LHCN-M2 (cell line): Measurements from ENCODE around the gene GNG10. TPM values are rescaled to one million over a fixed set of nuclear protein-coding genes. Genes with fewer than 3 reads are reported as not detected.
A peak's percentile ranks its signal among the peaks of the same experiment; 100 is the strongest.
"Not testable (repeated sequence)": the region's sequence is repeated elsewhere in the genome, so short reads cannot be mapped to it uniquely, and the experiment has no call there.

Experiments
- DNase-seq: peaks from one replicate; pipeline ENCODE4 v3.0.0-alpha.2; 2012; ENCODE audit warnings: low read depth
- total RNA-seq: library from RNA; depleted of rRNA; stranded (reverse); fragments of >200 nt; gene quantifications from 2 replicates; pipeline ENCODE4 v1.2.3, GENCODE V29; 2014

Gene GNG10
- total RNA-seq, 1 experiment from 2014 or later, result 117 TPM

DNA sequence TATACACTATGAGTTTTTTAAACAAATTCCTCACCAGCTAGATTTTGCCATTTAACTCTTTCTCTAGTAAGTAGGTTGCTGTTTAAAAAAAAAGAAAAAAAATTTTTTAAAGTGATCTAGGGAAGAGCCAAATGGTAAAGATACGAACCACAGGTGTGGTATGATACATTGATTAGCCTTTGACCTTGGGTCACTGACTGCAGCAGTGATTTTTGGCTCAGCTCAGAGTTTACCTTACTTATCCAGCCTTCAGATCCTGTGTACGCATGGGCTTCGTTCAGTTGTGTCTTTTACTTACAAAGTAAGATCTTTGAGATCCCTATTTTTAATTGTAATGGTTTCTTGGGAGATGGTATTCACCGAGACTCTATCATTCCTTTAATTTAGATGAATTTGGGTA is 12.4 kb upstream of the GNG10 start:
- no peak for DNase-seq

DNA sequence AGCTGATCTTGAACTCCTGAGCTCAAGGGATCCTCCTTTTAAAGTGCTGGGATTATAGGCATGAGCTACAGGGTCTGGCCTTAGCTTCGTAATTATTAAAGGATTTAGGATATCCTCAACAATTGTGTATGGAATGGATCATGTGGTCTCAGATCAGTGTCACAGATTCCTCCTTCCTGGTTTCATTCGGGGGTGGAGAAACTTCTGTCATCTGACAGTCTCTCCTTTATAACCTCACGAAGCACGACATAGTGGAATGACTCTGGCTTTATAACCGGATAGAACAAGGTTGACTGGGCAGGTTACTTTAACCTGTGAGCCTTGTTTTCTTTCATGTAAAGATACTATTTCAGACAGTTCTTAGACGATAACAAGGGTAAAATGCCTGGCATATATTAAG is 4.4 kb upstream of the GNG10 start:
- no peak for DNase-seq

DNA sequence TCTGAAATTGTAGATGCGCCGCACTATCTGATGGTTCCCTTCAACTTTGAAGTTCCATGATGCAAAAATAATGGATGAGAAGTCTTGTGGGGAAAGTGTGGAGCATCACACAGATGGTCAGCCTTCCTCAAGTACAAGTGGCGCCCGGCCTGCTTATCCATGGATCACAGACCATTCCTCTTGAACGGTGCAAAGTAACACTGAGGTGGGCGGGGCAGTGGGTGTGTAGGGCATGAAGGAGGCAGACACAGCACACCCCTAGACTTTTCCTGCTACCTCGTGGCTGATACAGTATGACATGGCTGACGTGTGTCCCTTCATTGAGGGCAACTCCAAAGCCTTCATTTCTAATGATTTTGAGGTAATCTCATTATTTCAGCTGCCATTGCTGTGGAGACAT is 2.5 kb upstream of the GNG10 start:
- DNase-seq, result no peak

DNA sequence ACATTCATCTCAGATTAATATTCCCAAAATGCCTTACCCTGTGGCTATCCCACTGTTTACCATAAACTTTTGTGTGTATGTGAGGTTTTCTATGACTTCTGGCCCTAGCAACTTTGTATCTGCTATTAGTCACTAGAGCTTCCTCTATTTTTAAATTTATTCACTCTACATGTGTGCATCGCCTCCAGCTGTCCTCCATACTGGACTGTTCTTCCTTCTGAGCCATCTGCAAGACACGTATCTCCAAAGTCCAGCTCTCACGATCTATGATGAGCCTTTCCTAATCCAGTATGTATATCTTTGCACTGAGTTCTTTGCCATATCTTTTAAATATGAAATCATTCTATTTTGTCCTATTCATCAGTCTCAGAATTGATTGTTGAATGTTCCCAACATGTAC is 1.7 kb upstream of the GNG10 start:
- DNase-seq, result no peak

DNA sequence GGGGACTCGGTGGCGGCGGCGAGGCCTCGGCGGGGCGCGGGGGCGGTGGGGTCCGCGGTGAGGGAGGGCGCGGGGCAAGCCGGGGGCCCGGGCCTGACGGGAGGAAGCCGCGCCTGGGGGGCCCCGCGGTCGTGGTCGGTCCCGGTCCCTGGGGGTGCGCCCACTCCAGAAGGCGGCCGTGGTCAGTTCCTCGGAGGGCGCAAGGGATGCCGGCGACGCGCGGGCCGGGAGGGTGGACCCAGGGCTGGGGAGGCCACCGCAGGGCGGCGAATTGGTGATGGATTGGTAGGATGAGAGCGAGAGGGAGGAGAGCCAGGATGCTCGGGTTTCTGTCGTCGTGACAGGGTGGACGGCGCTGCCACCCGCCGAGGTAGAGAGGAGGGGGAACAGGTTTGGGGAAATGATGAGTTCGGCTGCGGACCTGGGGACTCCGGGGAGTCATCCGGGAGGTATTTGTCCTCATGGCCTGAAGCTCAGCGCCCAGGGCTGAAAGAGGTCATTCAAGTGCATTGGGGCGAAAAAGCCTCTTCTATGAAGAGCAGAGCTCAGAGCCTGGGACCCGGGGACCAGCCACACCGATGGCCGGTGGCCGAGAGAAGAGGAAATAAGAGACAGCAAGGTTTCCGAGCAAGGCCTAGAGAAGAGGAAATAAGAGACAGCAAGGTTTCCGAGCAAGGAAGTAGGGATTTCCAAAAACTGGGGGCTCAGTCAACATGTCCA is 557 bp downstream of the GNG10 start:
- DNase-seq, result peak; percentile 37

DNA sequence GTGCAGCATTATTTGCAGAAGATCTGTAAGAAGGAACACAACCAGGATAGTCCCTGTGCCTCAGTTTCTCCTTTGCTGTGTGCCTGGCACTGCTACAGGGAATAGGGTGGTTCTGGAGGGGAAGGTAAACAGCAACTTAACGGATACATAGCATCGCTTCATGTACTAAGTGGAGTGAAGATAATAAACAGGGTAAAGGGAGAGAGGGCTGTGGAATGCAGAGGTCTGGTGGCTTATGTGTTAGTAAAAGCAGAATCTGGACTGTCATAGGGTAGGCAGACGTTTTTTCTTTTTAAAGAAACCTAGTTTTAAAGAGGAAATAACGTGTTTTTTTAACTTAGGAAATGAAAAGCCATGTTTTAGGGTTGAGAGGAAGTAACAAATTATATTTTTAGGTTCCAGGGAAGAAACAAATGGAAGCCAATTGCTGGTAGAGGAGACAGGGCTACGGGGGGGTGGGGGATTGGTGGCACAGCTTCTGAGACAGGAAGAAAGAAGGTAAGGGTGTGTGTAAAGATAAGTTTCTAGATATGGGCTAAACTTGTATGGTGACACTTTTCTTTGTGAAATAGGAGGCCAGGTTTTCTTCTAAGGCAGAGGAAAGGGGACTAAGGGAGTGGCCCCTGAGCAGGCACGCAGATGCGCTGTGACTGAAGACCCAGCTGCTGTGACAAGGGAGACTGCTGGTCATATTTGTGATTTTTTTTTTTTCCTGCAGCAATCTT is 1.3 kb downstream of the GNG10 start:
- DNase-seq, result no peak

DNA sequence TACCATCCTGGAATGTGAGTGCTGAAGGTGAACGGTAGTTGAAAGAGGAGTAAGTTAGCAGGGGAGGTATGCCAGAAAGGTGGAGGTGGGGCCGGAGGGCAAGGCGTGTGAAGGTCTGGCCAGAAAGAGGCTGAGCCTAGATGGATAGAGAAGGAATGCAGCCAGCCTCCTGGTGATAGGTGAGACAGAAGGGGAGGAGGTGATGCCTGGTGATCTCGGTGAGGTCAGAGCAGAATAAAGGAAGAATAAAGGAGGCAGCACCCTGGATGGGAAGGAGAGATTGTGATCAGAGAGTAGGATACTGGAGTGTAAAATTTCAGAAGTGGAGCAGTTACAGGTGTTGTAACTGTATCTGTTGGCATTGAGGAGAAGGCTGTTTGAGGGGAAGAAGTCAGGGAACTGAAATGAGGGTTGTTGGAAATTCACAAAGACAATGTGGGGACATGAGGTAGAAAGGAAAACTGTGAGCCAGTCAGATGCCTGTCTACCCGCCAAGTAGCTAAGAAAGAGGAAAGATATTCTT is 2.0 kb downstream of the GNG10 start:
- no peak for DNase-seq

DNA sequence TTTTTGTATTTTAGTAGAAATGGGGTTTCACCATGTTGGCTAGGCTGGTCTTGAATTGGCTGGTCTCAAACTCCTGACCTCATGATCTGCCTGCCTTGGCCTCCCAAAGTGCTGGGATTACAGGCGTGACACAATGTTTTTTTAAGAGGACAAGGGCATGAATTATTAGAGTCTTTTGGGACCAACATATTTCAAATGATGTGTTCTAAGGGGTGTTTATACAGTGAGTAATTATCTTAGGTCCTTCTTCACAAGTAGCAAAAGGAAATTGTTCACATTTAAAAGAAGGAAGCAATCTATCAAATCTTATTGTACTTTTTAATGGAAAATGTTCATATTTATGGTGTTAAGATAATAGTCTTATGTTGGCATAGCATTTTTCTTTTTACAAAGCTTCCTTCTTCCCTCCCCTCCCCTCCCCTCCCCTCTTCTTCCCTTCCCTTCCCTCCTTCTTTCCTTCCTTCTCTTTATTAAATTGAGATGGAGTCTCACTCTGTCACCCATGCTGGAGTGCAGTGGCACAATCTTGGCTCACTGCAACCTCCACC is 6.7 kb downstream of the GNG10 start:
- DNase-seq, result peak; percentile 56

DNA sequence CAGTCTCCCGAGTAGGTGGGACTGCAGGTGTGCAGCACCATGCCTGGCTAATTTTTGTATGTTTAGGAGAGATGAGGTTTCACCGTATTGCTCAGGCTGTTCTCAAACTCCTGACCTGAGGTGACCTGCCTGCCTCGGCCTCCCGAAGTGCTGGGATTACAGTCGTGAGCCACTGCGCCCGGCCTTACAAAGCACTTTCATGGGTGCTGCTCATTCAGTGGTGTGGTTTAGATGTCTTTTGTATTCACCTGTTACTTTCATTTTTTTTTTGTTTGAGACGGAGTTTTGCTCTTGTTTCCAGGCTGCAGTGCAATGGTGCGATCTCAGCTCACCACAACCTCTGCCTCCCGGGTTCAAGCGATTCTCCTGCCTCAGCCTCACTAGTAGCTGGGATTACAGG is 7.2 kb downstream of the GNG10 start:
- not testable (repeated sequence) for DNase-seq

DNA sequence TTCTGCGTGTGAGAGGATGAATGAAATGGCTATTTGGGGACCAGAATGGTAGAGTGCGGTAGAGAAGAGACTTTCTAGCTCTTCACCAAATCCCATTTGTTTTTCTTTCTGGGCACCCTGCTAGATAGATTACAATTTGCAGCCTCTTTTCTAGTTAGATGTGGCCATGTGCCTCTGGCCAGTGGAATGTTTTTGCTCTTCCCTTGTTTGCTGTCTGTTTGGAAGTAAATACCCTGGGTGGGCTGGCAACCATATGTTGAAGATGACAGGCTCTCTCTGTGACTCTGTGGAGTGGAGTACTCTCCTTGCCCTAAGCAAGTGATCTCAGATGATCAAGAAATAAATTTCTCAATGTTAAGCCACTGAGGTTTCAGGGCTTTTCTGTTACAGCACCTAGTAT is 12.9 kb downstream of the GNG10 start:
- no peak for DNase-seq

DNA sequence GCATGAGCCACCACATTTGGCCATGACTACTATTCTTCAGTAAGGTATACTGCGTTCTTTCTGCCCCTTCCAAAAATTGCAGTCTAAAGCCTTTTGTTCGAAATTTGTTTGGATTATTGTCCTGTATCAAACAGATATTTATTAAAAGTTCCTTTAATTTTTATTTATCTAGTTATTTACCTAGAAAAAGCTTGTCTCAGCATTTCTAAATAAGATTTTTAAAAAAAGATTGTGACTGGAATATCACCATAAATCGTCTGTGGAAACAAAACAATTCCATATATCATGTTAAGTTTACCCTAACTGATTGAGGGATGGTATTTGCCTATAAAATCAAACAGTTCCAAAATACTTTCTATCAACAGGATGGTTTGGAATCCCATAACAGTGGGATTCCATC is 14.7 kb downstream of the GNG10 start:
- no peak for DNase-seq

DNA sequence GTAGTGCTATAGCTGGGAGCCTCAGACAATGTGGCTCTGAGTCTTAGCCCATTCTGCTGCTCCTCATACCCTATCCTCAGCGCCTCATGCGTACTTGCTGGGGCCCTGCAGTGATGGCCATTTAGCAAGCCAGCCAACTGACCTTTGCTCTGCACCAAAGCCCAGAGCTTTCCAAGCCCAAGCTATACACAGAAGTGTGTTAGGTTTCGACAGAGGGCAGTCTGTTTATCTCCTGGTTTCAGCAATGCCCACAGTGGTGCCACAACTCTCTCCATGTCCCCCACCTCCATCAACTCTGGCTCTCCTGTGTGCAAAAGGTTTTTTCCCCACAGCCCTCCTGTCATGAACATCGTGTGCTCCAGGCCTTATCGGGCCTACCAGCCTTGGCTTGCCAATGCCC is 16.9 kb downstream of the GNG10 start:
- DNase-seq, result no peak

DNA sequence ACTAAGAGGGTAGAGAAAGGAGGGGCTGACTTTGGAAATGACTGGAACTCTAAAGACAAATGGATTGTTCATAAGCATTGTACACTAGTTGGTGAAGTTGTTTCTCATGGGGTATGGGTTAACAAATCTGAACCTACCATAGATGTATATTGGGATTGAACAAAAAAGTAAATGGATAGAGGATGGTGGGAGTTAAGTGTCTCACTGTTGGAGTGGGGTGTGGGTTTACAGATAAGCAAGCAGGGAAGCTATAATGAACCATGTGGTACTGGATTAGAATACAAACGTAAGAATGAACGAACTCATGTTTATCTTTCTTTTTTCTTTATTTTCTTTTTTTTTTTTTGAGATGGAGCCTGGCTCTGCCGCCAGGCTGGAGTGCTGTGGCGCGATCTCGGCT is 17.8 kb downstream of the GNG10 start:
- no peak for DNase-seq

DNA sequence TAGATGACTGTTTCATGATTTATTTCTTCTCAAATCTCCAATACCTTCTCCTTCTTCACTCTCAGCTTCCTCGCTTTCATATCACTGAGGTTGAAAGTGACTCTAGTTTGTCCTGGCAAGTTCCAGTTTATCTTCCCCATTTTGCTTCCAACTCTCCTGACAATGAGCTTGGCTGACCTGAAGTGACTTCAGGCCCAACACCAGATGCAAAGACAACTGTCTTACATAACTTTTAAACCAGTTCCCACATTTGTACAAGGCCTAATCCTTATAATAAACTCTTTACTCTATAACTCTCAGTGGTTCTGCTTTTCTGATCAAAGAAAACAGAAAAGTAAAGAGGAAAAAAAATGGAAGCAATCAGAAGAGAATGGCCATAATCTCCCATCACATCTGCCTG is 22.0 kb downstream of the GNG10 start:
- no peak for DNase-seq

DNA sequence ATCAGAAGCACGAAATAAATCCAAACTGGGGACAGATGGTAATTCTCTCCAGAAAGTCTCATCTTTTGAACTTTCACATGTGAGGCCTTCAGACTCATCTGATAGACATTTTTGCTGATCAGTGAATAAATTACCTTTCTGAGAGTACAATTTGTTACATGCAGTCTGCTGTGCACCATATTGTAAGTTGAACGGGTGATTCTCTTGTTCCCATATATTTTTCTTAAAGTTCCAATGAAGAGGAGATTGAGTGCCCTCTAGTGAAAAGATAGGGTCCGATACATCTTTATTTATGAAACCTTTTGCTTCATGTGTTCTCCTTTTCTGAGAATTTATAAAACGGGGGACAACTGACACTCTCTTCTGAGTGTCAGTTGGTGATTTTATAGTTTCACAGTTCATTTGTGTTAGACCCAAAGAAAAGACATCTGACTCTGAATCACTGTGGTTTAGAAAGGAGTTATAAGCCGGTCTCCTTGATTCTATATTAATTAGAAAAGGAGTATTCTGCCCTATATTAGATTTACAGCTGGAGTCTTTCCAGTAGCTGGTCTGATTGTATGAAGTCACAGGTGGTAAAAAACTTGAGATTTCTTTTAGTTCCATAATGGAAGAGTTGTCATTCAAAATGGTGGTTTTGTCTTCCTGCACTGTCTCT is 30.4 kb downstream of the GNG10 start:
- DNase-seq, result peak; percentile 60

DNA sequence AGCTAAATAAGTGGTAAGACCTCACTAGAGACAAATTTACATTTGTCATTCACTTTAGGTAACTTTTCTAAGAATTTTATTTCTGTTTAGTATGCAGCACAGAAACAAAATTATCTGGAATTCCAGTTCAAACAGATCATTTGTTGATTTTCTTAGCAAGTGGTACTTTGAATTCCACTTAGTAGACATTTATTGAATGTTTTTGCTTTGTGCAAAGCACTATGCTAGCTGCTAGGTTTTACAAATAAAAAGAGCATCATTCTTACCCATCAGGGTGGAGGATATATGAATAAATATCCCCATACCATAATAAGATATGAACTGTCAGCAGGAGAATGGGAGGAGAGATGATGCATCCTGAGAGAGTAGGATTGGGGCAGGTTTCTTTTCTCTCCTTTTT is 35.4 kb downstream of the GNG10 start:
- DNase-seq, result no peak

DNA sequence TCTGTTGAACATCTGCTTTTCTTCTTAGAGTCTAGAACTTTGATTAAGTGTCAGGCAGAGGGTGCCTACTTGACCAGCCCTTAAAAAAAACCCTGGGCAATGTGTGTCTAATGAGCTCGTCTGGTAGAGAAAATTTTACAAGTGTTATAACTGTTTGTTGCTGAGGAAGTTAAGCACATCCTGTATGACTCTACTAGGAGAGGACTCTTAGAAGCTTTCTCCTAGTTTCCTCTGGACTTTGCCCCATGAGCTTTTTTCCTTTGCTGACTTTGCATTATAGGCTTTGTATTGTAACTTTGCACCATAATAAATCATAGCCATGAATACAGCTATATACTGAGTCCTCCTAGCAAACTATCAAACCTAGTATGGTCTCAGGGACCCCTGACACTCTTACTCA is 39.4 kb downstream of the GNG10 start:
- DNase-seq, result no peak

DNA sequence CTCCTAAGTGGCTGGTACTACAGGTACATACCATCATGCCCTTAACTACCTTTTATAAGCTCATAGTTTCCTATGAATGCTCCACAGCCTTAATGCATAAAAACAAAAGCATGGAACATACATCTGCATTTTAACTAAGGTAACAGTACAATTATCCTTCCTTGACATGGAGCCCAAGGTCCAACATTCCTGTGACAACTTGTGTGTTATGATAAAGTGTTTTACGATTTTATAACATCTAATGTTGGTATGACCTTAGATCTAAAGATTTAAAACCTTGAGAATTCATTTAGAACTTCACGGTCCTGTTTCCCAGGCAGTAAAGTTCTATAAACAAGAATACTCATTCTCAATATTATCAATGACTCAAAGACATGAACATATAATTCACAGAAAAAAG is 43.1 kb downstream of the GNG10 start:
- DNase-seq, result no peak

DNA sequence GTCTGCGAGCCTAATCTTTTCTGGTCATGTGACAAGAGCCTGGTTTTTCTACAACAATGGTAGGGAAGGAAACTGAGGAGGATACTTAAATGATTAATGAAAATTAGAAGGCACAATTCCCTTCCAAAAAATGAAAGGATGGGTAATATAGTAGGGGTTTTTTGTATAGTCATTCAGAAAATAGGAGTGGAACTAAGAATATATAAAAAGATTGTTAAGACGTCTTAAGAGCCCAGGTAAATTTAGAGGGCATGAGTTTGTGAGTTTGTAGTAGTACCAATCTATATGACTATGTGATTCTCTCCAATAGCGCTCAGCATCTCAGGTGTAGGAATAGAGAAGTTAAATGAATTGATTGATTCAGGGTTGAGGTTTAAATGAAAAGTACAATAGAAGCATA is 50.1 kb downstream of the GNG10 start:
- no peak for DNase-seq

DNA sequence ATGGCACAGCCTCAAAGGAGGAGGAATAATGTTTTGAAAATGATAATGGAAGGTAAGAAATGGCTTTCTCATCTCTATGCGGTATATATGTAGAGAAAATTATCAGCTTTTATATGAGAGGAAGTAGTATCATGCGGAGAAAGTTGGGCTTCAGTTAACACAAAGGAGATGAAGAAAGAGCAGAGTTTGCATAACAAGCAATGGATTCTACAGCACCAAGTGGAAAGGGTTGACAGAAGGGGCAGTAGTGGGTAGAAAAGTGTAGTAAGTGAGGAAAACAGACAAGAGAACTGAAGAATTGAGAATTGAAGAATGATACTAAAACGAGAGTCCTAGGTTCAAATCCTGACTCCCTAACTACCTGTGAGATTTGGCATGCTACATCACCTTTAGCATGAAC is 51.0 kb downstream of the GNG10 start:
- no peak for DNase-seq

DNA sequence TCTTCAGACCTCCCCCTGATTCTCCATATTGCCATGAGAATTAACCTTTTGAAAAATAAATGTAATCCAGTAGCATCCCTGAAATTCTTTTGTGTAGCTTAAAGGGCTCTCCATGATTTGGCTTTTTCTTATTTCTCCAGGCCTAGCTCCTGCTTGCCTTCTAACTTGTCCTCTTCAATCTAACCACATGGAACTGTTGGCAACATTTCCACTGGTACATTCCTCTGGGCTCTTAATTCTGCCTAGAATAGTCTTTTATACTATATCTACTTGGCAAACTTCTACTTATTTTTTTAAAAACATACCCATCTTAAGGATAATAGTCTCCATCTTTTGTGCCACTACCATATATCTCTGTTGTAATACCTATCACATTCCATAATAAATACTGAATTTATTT is 54.1 kb downstream of the GNG10 start:
- no peak for DNase-seq

DNA sequence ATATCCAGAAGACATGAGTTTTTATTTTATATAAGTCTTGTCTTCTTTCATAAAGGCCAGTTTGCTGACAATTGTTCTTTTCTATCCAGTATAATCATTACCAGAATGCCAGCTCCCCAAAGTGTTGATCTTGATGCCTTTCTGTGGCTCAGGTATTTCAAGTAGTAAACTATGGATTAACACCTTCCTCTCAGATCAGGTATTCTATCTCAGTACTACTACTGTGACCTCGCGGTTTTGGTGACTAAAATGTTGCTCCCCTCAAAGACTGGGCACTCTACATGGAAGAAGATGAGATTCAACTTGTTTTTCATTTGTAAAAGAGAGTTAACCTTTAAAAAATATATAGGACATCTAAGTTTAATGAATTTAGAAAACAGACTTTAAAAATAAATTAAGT is 58.1 kb downstream of the GNG10 start:
- DNase-seq, result no peak
